ENCODE measurements around the gene GORASP2.

The GORASP2 gene

GRCh38 chr2:170986566-170987258 is 57.7 kb downstream of the GORASP2 start:
- TF ChIP-seq TAF1 (IDR thresholded peaks at IDR 0.05; ENCODE audit: borderline replicate concordance, low read depth, low read length), result no peak
- peak; percentile 49; the same call in 1 of the 2 replicates for TF ChIP-seq POLR2AphosphoS5 (IDR thresholded peaks at IDR 0.05; ENCODE audit: low read depth, low read length)
- no peak for TF ChIP-seq POLR2A (IDR thresholded peaks at IDR 0.05; ENCODE audit: low read depth, low read length)
- FAIRE-seq (no peak), DNase-seq (ENCODE audit: insufficient read length) (no peak)

GRCh38 chr2:170991398-170992182 is 62.5 kb downstream of the GORASP2 start:
- FAIRE-seq, result no peak
- TF ChIP-seq POLR2AphosphoS5 (IDR thresholded peaks at IDR 0.05; ENCODE audit: low read depth, low read length), result no peak
- 0 out of 2 replicates have a peak, but pooled peaks have one; percentile 22 for TF ChIP-seq POLR2A (IDR thresholded peaks at IDR 0.05; ENCODE audit: low read depth, low read length)
- TF ChIP-seq TAF1 (IDR thresholded peaks at IDR 0.05; ENCODE audit: borderline replicate concordance, low read depth, low read length), result no peak
- no peak for DNase-seq (ENCODE audit: insufficient read length)

- TF ChIP-seq POLR2AphosphoS5 (IDR thresholded peaks at IDR 0.05; ENCODE audit: low read depth, low read length) (no peak), TAF1 (IDR thresholded peaks at IDR 0.05; ENCODE audit: borderline replicate concordance, low read depth, low read length) (no peak), POLR2A (IDR thresholded peaks at IDR 0.05; ENCODE audit: low read depth, low read length) (no peak)
- FAIRE-seq (no peak), DNase-seq (ENCODE audit: insufficient read length) (no peak)
Observed at GRCh38 chr2:170996316-170996715, 67.3 kb downstream of the GORASP2 start.

GRCh38 chr2:170997893-170998597 is 69.0 kb downstream of the GORASP2 start:
- no peak for TF ChIP-seq POLR2A (IDR thresholded peaks at IDR 0.05; ENCODE audit: low read depth, low read length)
- TF ChIP-seq TAF1 (IDR thresholded peaks at IDR 0.05; ENCODE audit: borderline replicate concordance, low read depth, low read length), result no peak
- no peak for TF ChIP-seq POLR2AphosphoS5 (IDR thresholded peaks at IDR 0.05; ENCODE audit: low read depth, low read length)
- DNase-seq (ENCODE audit: insufficient read length) (no peak), FAIRE-seq (no peak)

GRCh38 chr2:170999654-171000053 is 70.6 kb downstream of the GORASP2 start:
- FAIRE-seq (no peak), DNase-seq (ENCODE audit: insufficient read length) (no peak)
- no peak for TF ChIP-seq POLR2AphosphoS5 (IDR thresholded peaks at IDR 0.05; ENCODE audit: low read depth, low read length)
- TF ChIP-seq POLR2A (IDR thresholded peaks at IDR 0.05; ENCODE audit: low read depth, low read length), result no peak
- TF ChIP-seq TAF1 (IDR thresholded peaks at IDR 0.05; ENCODE audit: borderline replicate concordance, low read depth, low read length), result no peak

GRCh38 chr2:171004363-171004762 is 75.3 kb downstream of the GORASP2 start:
- TF ChIP-seq POLR2AphosphoS5 (IDR thresholded peaks at IDR 0.05; ENCODE audit: low read depth, low read length) (no peak), POLR2A (IDR thresholded peaks at IDR 0.05; ENCODE audit: low read depth, low read length) (no peak), TAF1 (IDR thresholded peaks at IDR 0.05; ENCODE audit: borderline replicate concordance, low read depth, low read length) (no peak)
- FAIRE-seq (no peak), DNase-seq (ENCODE audit: insufficient read length) (no peak)

- no peak for FAIRE-seq
- DNase-seq (ENCODE audit: insufficient read length), result no peak
- TF ChIP-seq POLR2A (IDR thresholded peaks at IDR 0.05; ENCODE audit: low read depth, low read length), result no peak
- TF ChIP-seq TAF1 (IDR thresholded peaks at IDR 0.05; ENCODE audit: borderline replicate concordance, low read depth, low read length), result no peak
- TF ChIP-seq POLR2AphosphoS5 (IDR thresholded peaks at IDR 0.05; ENCODE audit: low read depth, low read length), result no peak
Observed at GRCh38 chr2:171004833-171005232, 75.8 kb downstream of the GORASP2 start.

GRCh38 chr2:171008550-171009205 is 79.6 kb downstream of the GORASP2 start:
- DNase-seq (ENCODE audit: insufficient read length) (no peak), FAIRE-seq (no peak)
- TF ChIP-seq TAF1 (IDR thresholded peaks at IDR 0.05; ENCODE audit: borderline replicate concordance, low read depth, low read length), result no peak
- no peak for TF ChIP-seq POLR2AphosphoS5 (IDR thresholded peaks at IDR 0.05; ENCODE audit: low read depth, low read length)
- TF ChIP-seq POLR2A (IDR thresholded peaks at IDR 0.05; ENCODE audit: low read depth, low read length), result no peak

GRCh38 chr2:171009386-171009785 is 80.3 kb downstream of the GORASP2 start:
- no peak for DNase-seq (ENCODE audit: insufficient read length)
- TF ChIP-seq POLR2AphosphoS5 (IDR thresholded peaks at IDR 0.05; ENCODE audit: low read depth, low read length), result no peak
- TF ChIP-seq TAF1 (IDR thresholded peaks at IDR 0.05; ENCODE audit: borderline replicate concordance, low read depth, low read length), result no peak
- TF ChIP-seq POLR2A (IDR thresholded peaks at IDR 0.05; ENCODE audit: low read depth, low read length), result no peak
- FAIRE-seq, result no peak

GRCh38 chr2:171013851-171014250 is 84.8 kb downstream of the GORASP2 start:
- DNase-seq (ENCODE audit: insufficient read length) (no peak), FAIRE-seq (no peak)
- TF ChIP-seq TAF1 (IDR thresholded peaks at IDR 0.05; ENCODE audit: borderline replicate concordance, low read depth, low read length), result no peak
- no peak for TF ChIP-seq POLR2AphosphoS5 (IDR thresholded peaks at IDR 0.05; ENCODE audit: low read depth, low read length)

GRCh38 chr2:171016125-171016524 is 87.1 kb downstream of the GORASP2 start:
- TF ChIP-seq TAF1 (IDR thresholded peaks at IDR 0.05; ENCODE audit: borderline replicate concordance, low read depth, low read length), result no peak
- TF ChIP-seq POLR2A (IDR thresholded peaks at IDR 0.05; ENCODE audit: low read depth, low read length), result no peak
- TF ChIP-seq POLR2AphosphoS5 (IDR thresholded peaks at IDR 0.05; ENCODE audit: low read depth, low read length), result no peak
- no peak for DNase-seq (ENCODE audit: insufficient read length)
- no peak for FAIRE-seq

Data from GM12892 (cell line).